ENCODE data around the gene CEMP1.
"Not testable (repeated sequence)": the region's sequence is repeated elsewhere in the genome, so short reads cannot be mapped to it uniquely, and the experiment has no call there.

Gene CEMP1

DNA sequence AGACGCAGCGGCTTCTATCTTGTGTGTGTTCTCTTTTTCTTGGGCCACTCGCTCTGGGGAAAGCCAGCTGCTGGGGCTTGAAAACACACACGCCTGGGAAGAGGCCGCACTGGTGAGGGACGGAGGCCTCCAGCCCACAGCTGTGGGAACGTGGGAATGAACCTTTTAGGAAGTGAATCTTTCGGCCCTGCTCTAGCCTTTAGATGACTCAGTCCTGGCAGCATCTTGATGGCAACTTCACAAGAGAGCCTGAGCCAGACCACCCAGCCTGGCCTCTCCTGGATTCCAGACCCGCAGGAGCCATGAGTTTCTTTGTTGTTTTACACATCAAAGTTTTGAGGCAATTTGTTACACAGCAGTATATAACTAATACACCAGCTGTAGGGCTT is 4.4 kb upstream of the CEMP1 start:
- DNase-seq (ENCODE audit: low spot score) = no peak

DNA sequence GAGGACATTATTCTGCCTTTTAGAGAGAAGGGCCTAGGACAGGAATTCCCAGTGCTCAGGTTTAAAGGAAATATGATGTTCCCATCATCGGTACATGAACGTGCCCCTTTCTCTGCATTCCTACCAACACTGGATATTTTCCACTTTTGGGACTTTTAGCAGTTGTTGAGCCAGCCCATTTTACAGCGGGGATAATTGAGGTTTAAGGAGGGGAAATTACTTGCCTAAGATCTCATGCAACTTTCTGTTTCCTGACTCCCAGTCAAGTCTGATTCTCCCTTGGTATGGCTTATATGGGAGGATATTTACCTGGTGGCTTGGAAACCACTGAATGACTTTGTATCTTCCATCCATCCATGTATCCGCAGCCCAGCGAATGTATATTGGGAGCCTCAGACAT is 3.1 kb upstream of the CEMP1 start:
- DNase-seq (ENCODE audit: low spot score) = not testable (repeated sequence)

DNA sequence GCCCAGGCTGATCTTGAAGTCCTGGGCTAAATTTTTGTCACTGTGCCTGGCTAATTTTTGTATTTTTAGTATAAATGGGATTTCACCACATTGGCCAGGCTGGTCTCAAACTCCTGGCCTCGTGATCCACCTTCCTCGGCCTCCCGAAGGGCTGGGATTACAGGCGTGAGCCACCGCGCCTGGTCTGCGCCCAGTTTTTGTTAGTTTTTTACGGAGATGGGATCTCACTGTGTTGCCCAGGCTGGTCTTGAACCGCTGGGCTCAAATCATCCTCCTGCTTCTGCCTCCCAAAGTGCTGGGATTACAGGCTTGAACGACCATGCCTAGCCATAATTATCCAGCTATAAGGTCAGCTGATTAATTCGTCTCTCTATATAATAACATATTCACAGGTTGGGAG is 2.7 kb upstream of the CEMP1 start:
- DNase-seq (ENCODE audit: low spot score) = no peak

DNA sequence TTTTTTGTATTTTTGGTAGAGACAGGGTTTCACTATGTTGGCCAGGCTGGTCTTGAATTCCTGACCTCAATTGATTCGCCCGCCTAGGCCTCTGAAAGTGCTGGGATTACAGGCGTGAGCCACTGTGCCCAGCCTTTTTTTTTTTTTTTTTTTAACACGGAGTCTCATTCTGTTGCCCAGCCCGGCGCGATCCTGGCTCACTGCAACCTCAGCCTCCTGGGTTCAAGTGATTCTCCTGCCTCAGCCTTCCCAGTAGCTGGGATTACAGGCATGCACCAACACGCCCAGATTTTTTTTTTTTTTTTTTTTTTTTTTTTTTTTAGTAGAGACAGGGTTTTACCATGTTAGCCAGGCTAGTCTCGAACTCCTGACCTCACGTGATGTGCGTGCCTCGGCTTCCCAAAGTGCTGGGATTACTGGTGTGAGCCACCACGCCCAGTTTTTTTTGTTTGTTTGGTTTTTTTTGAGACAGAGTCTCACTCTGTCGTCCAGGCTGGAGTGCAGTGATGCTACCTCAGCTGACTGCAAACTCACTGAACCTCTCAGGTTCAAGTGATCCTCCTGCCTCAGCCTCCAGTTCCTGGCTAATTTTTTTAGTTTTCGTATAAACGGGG is 2.0 kb upstream of the CEMP1 start:
- DNase-seq (ENCODE audit: low spot score) = not testable (repeated sequence)

DNA sequence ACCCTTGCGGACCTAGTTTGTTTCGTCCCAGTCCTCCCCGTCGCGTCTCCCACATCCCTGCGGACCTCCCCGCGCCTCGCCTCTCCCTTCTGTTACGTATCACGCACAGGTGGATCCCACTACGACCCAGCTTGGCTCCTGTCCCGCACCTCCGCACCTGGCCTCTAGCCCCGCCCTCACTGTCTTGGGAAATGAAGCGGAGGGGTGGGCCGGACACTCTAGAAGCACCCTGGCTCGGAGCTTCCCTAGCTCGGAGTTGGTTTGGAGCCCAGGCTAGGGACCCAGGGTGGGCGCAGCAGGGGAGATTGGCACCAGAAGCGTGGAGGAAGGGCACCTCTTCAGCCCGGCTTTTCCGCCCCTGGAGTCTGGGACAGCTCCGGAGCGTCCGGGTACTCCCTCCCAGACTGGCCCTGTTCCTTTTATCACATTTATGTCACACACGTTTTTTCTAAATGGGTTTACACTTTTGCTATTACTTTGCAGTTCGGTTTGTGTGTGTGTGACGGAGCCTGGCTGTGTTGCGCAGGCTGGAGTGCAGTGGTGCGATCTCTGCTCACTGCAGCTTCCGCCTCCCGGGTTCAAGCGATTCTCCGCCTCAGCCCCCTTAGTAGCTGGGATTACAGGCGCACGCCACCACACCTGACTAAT is 1.4 kb upstream of the CEMP1 start:
- peak; percentile 42 for DNase-seq (ENCODE audit: low spot score)

DNA sequence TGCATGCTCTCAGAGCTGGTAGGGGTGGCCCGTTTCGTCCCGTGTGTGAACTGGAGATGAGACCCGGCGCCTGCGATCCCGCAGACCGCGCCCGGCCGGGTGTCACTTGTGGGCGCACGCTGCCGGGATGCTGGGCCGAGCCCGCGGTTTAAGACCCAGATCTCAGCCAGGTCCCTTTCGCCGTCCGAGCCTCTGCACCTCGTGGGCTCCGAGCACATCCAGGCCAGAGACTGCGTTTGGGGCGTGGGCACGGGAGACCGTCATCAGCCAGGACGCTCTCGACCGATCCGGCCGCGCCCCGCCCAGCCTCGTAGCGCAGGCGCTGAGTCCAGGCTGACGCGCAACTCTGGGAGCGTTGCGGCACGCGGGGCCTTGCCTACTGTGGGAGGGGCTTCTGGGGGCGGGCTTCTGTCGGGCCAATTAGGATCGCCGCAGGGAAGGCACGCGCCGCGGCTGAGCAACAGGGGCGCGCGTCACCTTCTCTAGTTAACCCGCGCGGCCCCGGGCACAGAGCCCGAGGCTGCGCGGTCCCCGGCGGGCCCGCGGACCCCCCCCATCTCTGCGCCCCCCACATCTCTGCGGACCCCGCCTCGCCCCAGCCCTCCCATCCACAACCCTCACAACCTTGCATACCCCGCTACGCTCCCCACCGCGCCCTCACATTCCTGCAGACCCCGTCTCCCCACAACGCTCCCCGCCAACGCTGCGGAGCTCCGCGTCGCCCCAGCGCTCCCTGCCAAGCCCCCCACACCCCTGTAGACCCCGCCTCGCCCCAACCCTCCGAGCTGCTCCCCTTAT is 687 bp upstream of the CEMP1 start:
- DNase-seq (ENCODE audit: low spot score) = peak; percentile 98

DNA sequence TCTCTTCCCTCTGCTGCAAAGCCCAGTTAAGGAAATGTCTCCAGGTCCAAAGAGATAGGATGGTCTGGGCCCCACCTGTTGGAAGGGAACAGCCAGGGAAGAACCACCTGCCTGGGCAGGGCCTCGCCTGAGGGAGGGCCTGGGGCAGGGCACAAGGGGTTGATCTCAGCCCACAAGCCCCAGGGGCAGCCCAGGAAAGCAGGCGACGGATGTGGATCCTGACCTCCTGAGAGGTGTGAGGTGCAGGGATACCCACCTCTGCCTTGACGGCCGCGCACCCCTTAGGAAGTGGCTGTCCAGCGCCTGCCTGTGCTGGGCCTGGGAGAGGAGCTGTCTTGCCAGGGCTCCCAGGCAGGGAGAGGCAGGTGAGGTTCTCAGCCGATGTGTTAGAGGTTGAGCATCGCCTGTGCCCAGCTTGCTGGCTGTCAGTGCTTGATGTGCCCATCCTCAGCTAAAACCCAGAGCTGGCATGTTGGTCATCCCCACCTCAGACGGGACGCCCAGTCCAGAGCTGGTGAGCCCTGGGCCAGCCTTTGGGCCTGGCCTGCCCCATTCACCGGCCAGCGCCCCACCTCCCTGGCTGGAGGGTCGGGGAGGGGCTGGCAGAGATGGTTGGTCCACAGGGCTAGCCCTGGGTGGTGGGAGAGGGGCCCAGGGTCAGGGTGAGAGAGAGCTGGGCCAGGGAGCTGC is 434 bp downstream of the CEMP1 start:
- no peak for DNase-seq (ENCODE audit: low spot score)

DNA sequence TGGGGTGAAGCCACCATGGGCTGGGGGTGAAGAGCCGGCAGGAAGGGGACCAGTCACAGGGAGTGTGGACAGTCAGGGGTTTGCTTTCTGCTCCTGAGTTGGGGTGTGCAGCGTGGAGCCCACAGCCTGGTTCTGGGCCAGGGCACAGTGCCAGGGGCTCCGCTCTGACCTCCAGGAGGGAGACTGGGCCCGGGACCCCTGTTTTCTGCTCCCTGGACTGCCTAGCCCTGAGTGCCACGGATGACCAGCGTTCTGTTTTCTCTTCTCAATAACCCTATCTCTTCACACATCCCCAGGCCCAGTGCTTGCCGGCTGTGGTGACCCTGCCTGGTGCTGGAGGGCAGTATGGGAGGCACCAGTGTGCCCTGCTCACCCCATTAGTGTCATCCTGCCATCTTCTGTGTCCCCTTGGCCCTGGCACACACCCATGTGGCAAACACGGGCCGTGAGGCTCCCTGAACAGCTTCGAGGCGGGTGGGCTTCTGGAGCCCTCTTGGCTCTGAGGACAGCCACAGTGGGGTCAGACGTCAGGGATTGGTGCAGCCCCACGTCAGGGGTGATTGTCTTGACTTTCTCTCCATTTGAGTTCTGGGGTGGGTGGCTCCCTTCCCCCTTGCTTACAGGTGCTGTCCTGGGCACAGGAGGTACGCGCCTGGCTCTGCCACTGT is 1.1 kb downstream of the CEMP1 start:
- DNase-seq (ENCODE audit: low spot score) = no peak

DNA sequence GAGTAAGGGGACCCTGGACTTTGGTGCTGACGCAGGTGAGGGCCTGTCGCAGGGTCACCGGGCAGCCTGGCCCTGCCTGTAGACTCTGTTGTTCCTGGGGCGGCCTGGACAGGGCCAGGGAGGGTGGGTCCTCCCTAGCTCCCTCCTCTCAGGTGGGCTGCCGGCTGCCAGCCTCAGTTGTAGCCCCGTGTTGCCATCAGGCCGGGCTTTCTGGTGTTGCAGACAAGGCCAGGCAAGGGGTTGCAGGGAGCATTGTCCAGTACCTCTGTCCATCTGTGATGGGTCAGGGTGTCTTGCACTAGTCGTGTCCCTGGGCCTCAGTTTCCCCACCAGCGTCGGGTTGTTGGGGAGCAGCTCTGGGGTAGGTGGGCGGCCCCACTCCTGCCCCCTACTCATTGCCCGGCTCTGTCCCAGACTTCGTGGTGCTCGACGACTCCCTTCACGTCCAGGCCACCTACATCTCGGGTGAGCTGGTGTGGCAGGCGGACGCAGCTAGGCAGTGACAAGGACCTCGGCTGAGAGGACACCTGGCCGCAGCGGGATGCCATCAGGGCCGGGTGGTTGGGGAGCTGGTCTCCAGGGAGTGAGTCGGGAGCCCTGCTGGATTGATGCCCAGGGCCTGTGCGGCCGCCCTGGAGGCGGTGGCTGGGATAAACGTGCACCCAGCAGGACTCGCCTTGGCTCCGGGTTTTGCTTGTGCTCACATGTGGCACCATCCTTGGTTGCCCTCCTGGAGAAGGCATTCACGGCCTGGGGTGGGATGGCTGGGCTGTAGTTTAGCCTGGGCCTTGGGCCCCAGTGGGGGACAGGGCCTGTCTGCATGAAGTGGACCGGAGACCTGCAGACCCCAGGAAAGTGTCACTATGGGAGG is 1.9 kb downstream of the CEMP1 start:
- DNase-seq (ENCODE audit: low spot score) = no peak

DNA sequence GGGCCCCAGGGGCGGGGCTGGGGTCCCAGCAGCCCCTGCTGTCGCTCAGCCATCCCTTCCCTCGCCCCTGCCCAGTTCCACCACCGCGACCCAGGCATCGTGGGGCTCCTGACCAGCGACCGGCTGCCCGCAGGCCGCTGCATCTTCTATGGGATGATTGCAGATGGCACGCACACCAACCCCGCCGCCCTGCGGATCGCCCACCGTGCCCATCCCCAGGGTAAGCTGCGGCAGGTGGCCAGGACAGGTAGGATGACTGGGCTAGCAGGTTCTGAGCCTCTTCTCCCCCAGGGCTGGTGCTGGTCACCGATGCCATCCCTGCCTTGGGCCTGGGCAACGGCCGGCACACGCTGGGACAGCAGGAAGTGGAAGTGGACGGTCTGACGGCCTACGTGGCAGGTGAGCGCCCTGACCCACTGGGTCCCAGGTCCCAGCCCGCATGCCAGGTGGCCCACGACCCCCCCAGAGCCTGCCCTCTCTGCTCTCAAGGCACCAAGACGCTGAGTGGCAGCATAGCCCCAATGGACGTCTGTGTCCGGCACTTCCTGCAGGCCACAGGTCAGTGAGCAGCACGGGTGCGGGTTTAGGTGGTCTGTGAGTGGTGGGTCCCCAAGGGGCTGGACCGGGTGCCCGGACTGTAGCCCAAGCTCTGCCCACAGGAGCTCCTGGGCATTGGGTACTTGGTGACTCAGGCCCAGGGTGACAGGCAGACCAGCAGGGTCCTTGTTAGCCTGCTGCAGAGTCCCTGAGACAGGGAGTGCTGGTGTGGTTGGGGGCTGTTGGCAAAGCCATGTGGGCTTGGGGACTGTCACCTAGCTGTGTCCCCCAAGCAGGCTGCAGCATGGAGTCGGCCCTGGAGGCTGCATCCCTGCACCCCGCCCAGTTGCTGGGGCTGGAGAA is 2.8 kb downstream of the CEMP1 start:
- no peak for DNase-seq (ENCODE audit: low spot score)

DNA sequence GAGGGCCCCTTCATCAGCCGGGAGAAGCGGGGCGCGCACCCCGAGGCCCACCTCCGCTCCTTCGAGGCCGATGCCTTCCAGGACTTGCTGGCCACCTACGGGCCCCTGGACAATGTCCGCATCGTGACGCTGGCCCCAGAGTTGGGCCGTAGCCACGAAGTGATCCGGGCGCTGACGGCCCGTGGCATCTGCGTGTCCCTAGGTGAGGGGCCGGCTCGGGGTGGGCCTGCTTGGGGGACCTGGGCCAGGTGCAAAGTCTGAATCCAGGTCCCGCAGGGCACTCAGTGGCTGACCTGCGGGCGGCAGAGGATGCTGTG is 3.5 kb downstream of the CEMP1 start:
- no peak for DNase-seq (ENCODE audit: low spot score)

DNA sequence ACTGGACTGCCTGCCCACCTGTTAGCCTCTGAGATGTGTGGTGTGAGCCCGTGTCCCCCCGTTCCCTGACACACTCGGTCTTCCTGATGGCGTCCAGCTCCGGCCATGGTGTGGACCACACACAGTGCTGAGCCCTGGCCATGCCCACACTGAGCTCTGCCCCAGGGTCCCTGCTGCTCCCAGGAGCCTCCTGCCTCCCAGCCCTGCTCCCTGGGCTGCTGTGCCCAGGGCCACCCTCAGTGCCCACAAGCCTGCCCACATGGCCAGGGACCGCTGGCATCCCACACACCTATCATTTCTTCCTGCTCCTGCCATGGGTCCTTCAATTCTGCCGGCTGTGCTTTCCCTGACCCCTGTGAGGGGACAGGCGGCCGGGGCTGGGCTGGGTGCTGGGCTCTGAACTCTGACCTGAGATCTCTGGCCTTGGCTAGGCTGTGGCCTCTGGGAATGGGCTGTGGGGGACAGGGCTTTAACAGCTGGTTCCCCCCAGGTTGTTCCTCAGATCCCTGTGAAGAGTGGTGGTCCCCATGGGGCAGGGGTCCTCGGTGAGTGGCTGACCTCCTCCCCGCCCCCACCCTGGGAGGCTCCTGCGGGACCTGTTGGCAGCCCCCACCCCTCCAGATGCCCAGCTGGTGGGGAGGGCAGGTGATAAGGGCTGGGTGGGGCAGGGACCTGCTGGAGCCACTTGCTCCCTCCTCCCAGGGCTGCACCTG is 4.0 kb downstream of the CEMP1 start:
- DNase-seq (ENCODE audit: low spot score) = no peak

DNA sequence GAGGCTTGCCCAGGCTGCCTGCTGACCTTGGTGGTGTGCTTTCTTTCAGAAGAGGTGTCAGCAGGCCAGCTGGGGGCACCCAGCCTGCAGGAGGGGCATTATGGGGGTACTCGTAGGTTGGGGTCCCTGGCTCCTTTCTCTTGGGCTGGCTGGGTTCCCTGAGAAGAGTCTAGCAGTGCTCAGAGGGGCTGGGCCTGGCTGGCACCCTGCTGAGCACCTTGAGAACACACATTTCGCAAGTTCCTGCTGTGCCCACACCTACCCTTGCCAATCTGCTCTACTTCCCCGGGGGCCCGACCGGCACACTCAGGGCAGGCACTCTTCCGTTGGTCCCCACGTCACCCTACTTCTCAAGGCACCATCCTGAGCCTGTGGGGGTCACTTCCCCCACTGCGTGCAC is 5.1 kb downstream of the CEMP1 start:
- no peak for DNase-seq (ENCODE audit: low spot score)

DNA sequence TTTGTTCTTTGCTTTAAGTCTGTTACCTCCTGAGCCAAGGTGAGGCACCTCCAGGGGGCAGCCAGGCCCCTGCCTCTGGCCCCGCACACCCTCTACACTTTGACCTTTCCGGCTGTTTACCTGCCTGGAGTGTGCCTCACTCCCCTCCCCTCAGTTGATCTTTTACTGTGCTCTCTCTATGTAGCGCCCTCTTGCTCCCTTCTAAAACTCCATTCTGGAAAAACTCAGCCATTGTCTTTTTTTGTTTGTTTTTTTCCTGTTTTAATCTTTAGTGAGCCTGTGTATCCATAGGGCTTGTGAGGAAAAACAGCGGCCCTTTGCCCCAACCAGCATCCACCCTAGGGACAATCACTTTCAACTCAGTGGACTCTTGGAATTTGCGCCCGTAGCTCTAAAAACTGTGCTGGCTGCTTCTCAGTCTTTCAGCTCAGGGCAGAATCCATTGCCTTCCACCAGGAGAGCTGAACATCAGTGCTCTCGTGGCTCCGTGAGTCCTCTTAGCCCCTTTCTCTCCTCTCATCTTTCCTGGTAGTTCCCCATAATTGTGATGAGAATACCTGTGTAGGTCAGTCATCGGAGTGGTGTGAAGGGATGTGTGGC is 6.8 kb downstream of the CEMP1 start:
- DNase-seq (ENCODE audit: low spot score) = no peak

DNA sequence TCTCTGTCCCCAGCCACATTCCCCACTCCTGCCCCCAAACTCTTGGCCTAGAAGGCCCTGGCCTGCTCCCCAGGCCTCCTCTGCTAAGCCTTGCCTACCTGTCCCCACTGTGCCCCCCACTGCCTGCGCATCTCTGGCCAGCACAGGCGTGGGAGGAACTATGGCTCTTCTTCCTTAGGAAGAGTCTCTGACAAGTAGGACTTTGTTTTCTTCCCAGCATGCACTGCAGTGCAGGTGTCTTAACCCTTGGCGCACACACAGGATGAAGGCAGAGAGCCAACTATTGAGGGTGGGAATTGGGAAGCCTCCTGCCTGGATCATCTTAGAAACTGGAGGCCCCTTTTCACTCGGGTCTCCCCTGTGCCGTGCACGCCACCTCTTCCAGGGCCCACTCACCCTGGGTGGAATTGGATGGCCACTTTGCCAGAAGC is 7.4 kb downstream of the CEMP1 start:
- no peak for DNase-seq (ENCODE audit: low spot score)

DNA sequence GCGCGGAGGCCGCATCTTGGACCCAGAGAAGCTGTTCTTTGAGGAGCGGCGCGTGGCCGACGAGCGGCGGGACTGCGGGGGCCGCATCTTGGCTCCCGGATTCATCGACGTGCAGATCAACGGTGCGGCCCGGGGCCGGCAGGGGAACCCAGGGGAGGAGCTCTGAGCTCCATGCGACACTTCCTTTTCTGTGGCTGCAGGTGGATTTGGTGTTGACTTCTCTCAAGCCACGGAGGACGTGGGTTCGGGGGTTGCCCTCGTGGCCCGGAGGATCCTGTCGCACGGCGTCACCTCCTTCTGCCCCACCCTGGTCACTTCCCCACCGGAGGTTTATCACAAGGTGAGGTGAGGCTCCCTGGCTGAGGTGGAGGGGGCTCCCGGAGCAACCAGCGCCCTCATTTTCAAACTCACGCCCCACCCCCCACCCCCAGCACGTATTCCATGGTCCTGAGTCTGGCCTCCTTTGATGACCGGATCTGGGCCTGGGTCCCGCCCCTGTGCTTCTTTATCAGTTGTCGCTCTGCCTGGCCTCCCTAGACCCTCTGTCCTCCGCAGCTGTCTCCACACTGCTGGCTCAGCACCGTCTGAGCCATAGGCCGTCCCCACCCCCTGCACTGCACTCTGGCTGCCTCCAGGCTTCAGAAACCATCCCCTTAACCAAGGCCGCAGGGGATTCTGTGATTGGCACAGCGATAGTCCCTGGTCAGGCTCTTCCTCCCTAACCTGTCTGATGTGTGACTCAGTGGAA is 10.2 kb downstream of the CEMP1 start:
- no peak for DNase-seq (ENCODE audit: low spot score)

DNA sequence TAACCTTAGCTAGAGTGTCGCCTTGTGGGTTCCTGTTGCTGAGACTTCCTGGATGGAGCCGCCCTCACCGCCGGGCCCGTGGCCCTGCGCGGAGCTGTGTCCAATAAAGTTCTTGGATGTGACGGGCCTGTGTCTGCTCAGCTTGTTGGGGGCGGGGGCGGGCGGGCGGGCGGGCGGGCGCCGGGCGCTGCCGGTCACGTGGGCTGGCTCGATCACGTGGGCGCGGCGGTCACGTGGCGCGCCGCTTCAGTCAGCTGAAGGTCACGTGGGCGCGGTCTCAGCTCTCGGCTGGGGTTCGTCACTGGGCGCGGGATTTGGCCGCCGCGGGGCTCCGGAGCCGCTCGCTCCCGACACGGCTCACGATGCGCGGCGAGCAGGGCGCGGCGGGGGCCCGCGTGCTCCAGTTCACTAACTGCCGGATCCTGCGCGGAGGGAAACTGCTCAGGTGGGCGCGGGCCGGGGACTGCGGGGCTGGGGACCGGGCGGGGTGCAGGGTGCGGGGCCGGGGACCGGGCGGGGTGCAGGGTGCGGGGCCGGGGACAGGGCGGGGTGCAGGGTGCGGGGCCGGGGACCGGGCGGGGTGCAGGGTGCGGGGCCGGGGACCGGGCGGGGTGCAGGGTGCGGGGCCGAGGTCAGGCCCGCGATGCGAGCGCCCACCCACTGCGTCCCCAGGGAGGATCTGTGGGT is 11.0 kb downstream of the CEMP1 start, which contains the start of gene AMDHD2:
Gene AMDHD2, plus strand, starts transcription at position 275 of the 687 bp plus-strand sequence. Its CDS starts 88 bp downstream, at position 363.
- DNase-seq (ENCODE audit: low spot score) = peak; percentile 93

DNA sequence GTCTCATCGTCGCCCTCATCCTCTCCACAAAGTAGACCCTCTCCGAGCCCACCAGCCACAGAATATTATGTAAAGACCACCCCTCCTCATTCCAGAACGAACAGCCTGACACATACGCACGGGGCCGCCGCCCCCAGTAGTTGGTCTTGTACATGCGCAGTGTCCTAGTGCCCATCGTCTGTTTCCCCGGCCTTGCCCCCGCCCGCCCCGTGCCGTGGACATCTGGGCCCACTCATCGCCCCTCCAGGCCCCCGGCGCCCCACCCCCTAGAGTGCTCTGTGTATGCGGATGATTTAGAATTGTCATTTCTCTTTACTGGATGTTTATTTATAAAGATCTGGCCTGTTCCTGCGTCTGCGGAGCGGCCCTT is 11.5 kb downstream of the CEMP1 start:
- DNase-seq (ENCODE audit: low spot score) = no peak
